ENCODE results near the gene PRR35. TPM values are rescaled to one million over a fixed set of nuclear protein-coding genes. Genes with fewer than 3 reads are reported as not detected.
A peak's percentile ranks its signal among the peaks of the same experiment; 100 is the strongest.

Gene PRR35
- polyA plus RNA-seq, 1 donor (not counting 4 experiments of a cell fraction or from before 2014, with no cell fraction given), result not detected

DNA sequence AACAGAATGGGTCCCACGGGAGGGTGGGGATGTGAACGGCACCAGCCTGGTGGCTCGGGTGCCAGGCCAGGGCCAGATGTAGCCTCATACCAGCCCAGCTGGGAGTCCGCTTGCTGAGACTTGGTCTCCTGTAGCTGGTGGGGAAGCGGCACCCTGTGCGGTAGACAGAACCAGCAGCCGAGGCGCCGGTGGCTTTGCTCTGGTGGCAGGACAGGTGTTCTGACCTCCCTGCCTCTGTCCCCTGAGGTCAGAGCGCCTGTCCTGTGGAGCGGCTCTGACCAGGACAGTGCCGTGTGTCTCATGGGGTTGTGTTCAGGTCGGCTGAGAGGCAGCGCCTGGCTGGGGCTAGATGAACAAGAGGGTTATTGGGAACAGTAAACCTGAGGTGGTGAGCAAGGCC is 49.8 kb downstream of the PRR35 start:
- Histone ChIP-seq H2AFZ (ENCODE audit: control insufficient read depth, low read length) (no peak overlapping the region), H3K4me2 (ENCODE audit: control insufficient read depth, extremely low read depth, insufficient read depth, low read depth, low read length) (no peak overlapping the region), H4K20me1 (ENCODE audit: control insufficient read depth, extremely low read depth, insufficient read depth, low read length) (peaks cover 4% of the 10 kb centered on the region), H3K9me3 (ENCODE audit: control insufficient read depth, low read depth, low read length) (no peaks in the 10 kb centered on the region), H3K36me3 (ENCODE audit: control insufficient read depth in 2 of 2, extremely low read depth in 1 of 2, insufficient read depth in 2 of 2, low read length in 2 of 2) (peaks cover 0 to 3% of the 10 kb centered on the region in 2 experiments), H3K27me3 (ENCODE audit: control insufficient read depth, extremely low read depth, insufficient read depth, low read length) (no peaks in the 10 kb centered on the region), H3K79me2 (ENCODE audit: control insufficient read depth, insufficient read depth, low read length) (peaks cover 7% of the 10 kb centered on the region), H3K9ac (ENCODE audit: control insufficient read depth, extremely low read depth, insufficient read depth, low read length) (no peak overlapping the region), H3K4me1 (ENCODE audit: control insufficient read depth, extremely low read depth, insufficient read depth, low read length) (peaks cover 3% of the 10 kb centered on the region), H3K9me1 (ENCODE audit: control insufficient read depth, extremely low read depth, insufficient read depth, low read length) (no peaks in the 10 kb centered on the region), H3K4me3 (ENCODE audit: control insufficient read depth in 2 of 3, extremely low read depth in 1 of 3, insufficient read depth in 2 of 3, low read depth in 1 of 3, low read length in 3 of 3) (no peak overlapping the region), H3K27ac (ENCODE audit: control insufficient read depth, insufficient read depth, low read length) (no peak overlapping the region)
- no peak for FAIRE-seq
- dilution Hi-C loops (cut with MboI; ENCODE audit: extremely low pct_ligation_motif_present, low sequenced_read_pairs), result no loop called here
- no peak for DNase-seq (ENCODE audit: low read depth, low spot score)
- TF ChIP-seq CTCF (optimal IDR thresholded peaks at IDR 0.05 in 1 of 3, IDR thresholded peaks at IDR 0.05 in 1 of 3, conservative IDR thresholded peaks at IDR 0.05 in 1 of 3; ENCODE audit: extremely low read depth in 1 of 3, insufficient read depth in 2 of 3, low read length in 3 of 3) (no peak), EZH2 (IDR thresholded peaks at IDR 0.05; ENCODE audit: low read length) (no peak)

DNA sequence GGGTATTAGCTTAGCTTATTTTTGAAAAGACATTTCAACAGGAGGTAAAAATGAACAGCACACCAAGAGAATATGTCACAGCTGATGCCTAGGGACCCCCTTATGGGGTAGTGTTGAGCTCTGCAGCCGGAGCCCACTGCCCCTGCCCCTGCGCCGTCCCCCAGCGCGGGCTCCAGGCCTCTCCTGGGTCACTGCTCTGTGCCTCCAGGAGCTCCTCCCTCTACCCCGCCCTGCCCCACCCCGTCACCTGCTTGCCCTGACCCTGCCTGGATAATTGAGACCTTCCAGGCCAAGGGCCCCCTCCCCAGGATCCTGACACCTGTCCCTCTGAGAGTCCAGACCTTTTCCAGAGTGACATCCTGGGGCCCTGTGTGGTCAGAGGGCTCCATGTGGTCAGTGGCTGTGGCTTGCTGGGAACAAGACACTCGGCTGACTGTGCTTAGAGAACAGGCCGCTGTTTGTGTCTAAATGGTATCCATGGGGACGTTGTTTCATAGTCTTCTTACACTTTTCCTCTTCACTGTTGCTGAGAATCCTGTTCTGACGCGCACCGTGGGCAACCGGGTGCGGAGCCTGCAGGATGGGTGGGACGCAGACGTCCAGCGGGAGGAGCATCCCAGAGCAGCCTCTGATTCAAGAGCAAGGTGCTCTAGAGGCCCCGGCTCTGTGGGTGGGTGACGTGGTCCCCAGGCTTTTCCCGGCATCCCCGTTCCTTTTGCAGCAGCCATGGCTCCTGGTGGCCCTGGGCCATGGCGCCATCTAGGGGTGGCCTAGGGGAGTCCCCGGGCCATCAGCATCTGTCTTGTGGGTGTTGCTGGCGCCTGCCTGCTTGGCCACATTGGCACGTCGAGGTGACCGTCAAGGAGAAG is 50.6 kb downstream of the PRR35 start:
- H3K27me3 ChIP-seq (ENCODE audit: control insufficient read depth, extremely low read depth, insufficient read depth, low read length), result no peaks in the 10 kb centered on the region
- H3K4me1 ChIP-seq (ENCODE audit: control insufficient read depth, extremely low read depth, insufficient read depth, low read length), result peaks cover 3% of the 10 kb centered on the region
- peak; percentile 88 to 97 (median 90) for TF ChIP-seq CTCF (optimal IDR thresholded peaks at IDR 0.05 in 1 of 3, IDR thresholded peaks at IDR 0.05 in 1 of 3, conservative IDR thresholded peaks at IDR 0.05 in 1 of 3; ENCODE audit: extremely low read depth in 1 of 3, insufficient read depth in 2 of 3, low read length in 3 of 3)
- TF ChIP-seq EZH2 (IDR thresholded peaks at IDR 0.05; ENCODE audit: low read length), result no peak
- peak overlapping the region; percentile 6 for H3K9ac ChIP-seq (ENCODE audit: control insufficient read depth, extremely low read depth, insufficient read depth, low read length)
- H3K4me2 ChIP-seq (ENCODE audit: control insufficient read depth, extremely low read depth, insufficient read depth, low read depth, low read length), result no peak overlapping the region
- DNase-seq (ENCODE audit: low read depth, low spot score) (peak; percentile 61), FAIRE-seq (peak; percentile 59)
- H3K79me2 ChIP-seq (ENCODE audit: control insufficient read depth, insufficient read depth, low read length), result peaks cover under 1% of the 10 kb centered on the region
- H4K20me1 ChIP-seq (ENCODE audit: control insufficient read depth, extremely low read depth, insufficient read depth, low read length), result peaks cover 4% of the 10 kb centered on the region
- H3K36me3 ChIP-seq (ENCODE audit: control insufficient read depth in 2 of 2, extremely low read depth in 1 of 2, insufficient read depth in 2 of 2, low read length in 2 of 2), result peaks cover 0 to 3% of the 10 kb centered on the region in 2 experiments
- H3K9me3 ChIP-seq (ENCODE audit: control insufficient read depth, low read depth, low read length), result no peaks in the 10 kb centered on the region
- no peak overlapping the region for H3K27ac ChIP-seq (ENCODE audit: control insufficient read depth, insufficient read depth, low read length)
- no peaks in the 10 kb centered on the region for H3K9me1 ChIP-seq (ENCODE audit: control insufficient read depth, extremely low read depth, insufficient read depth, low read length)
- H3K4me3 ChIP-seq (ENCODE audit: control insufficient read depth in 2 of 3, extremely low read depth in 1 of 3, insufficient read depth in 2 of 3, low read depth in 1 of 3, low read length in 3 of 3), result no peak overlapping the region
- dilution Hi-C loops (cut with MboI; ENCODE audit: extremely low pct_ligation_motif_present, low sequenced_read_pairs), result no loop called here
- H2AFZ ChIP-seq (ENCODE audit: control insufficient read depth, low read length), result no peak overlapping the region

Measured in keratinocyte (primary cell).